GM11168 (cell line): ENCODE measurements around the gene GFOD1.
"Not testable (repeated sequence)": the region's sequence is repeated elsewhere in the genome, so short reads cannot be mapped to it uniquely, and the experiment has no call there.

ENCODE experiments used
- in situ Hi-C: fragments of 300-500 bp; cut with MboI; formaldehyde crosslinking; loops from one replicate; pipeline ENCODE4 v1.12.0; 2022; ENCODE audit warnings: low sequenced_read_pairs; ENCODE audit not compliant: unreplicated experiment

GFOD1 gene

DNA sequence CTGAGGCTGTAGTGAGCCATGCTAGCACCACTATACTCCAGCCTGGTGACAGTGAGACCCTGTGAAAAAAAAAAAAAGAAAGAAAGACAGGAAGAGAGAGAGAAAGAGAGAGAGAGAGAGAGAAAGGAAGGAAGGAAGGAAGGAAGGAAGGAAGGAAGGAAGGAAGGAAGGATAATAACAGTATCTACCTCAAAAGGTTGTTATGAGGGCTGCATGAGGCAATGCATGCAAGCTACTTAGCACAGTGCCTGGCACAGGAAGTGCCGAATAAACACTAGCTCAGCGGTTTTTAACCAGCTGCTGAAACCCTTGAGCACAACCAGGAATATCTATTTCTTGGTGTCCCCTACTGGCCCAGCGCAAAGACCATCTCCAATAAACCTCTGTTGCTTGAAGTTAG is 96.7 kb downstream of the GFOD1 start:
- in situ Hi-C loops = no loop called here

DNA sequence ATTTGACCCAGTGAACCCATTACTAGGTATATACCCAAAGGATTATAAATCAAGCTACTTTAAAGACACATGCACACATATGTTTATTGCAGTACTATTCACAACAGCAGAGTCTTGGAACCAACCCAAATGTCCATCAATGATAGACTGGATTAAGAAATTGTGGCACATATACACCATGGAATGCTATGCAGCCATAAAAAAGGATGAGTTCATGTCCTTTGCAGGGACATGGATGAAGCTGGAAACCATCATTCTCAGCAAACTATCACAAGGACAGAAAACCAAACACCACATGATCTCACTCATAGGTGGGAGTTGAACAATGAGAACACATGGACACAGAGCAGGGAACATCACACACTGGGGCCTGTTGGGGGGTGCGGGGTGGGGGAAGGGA is 98.2 kb downstream of the GFOD1 start:
- in situ Hi-C loops = not testable (repeated sequence)

GRCh38 chr6:13388769-13389168 is 98.6 kb downstream of the GFOD1 start:
- in situ Hi-C loops = not testable (repeated sequence)

DNA sequence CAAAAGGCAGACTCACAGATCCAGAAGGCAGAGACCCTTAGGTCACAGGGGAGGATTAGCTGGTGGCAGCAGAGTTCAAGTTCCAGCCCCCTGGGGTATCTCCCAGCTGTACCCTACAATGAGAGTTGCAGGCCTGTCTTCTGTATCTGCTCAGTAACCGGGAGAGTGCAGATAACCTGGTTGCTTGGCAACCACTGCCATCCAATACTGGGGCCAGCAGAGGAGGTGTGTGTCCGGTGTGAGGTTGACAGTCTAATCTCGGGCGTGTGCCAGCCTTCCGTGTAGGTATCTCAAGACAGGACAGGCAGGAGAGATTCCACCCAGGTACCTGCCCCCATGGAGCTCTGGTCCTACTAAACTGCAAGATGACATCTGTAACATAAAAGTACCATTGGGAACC is 102.4 kb downstream of the GFOD1 start:
- in situ Hi-C loops = no loop called here

DNA sequence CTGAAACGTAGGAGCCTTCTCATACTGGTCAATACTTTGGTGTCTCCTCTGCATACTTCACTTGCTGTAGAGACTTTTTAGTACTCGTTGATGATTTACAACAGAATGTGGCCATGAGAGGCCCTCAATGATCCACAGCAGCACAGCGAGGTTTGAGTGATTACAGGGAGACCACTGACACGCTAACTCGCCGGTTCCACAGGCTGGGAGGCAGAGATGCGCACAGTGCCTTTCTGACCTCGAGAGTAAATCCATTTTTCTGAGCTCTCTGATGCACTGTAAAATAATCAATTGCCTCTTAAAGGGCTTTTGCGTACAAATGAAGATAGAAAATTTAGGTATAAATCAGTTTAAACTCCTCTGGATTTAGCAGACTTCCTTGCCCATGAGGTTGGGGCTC is 102.9 kb downstream of the GFOD1 start:
- in situ Hi-C loops = no loop called here

DNA sequence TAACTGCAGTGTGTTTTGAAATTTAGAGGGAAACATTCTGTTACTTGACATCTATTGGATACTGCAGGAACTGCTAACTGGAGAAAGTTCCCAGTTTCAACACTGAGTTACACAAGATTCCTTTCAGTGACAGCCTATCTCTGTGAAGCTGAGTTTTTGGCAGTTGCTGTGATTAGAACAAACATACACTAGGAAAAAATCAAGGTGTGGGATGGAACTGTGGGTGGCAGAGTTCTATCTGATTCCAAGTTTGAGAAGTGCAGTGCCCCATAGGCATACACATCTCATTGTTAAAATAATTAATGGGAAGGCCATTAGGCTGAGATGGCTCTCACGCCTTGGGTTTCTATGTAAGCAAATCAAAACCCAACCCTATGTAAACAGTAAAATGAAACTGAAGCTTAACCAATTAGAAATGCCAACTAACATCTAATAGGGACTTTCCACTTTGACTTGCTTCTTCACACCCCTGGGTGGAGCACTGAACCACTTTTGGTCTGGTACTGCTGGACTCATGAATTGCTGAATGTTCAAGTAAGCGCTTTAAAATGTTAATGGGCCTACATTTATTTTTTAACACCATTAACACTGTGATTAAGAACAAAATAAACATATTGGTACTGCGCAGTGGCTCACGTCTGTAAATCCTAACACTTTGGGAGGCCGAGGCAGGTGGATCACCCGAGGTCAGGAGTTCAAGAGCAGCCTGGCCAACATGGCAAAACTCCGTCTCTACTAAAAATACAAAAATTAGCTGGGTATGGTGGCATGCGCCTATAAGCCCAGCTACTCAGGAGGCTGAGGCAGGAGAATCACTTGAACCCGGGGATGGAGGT is 103.9 kb downstream of the GFOD1 start:
- in situ Hi-C loops = no loop called here

DNA sequence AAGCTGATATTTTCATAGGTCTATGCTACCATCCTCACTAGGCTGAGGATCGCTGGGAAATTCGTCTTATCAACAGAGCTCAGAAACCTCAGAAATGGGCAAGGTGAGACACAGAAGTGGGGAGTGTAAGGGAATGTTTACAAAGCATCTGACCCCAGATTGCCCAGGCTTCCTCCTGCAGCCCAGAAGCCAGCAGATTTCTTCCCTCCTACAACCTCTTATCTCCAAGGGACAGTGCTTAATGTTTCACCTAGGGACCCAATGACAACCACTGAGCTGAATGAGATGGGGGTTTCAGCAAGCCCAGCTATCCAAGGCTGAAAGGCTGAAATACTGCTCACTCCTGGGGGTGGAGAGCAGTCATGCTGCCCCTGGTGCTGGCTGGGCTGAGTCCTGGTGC is 106.6 kb downstream of the GFOD1 start:
- in situ Hi-C loops = no loop called here

GRCh38 chr6:13378669-13379590 is 108.5 kb downstream of the GFOD1 start:
- in situ Hi-C loops = no loop called here

DNA sequence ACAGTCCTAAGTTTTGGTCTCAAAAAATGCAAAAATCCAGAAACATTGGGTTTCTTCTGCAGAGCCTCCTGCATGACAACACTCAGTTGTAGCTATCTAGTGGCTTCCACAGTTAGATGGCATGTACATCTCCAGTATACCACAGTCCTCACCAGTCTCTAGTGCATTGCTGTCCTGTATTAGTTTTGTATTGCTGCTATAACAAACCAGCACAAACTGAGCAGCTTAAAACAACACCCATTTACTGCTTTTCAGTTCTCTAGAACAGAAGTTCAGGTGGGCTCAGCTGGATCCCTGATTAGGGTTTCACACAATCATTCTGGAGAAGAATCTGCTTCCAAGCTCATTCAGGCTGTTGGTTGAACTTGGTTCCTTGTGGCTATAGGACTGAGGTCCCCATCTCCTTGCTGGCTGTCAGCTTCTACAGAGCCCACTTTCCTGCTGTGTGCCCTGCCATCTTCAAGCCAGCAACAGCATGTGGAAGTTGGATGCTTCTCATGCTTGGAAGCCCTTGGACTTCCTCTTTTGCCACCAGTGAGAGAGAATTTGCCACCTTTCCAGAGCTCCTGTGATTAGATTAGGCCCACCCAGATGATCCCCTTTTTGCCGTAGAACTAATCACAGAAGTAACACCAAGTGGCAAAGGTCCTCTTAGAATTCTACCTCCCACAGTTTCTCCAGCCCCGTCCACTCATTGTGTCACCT is 110.2 kb downstream of the GFOD1 start:
- in situ Hi-C loops = no loop called here

DNA sequence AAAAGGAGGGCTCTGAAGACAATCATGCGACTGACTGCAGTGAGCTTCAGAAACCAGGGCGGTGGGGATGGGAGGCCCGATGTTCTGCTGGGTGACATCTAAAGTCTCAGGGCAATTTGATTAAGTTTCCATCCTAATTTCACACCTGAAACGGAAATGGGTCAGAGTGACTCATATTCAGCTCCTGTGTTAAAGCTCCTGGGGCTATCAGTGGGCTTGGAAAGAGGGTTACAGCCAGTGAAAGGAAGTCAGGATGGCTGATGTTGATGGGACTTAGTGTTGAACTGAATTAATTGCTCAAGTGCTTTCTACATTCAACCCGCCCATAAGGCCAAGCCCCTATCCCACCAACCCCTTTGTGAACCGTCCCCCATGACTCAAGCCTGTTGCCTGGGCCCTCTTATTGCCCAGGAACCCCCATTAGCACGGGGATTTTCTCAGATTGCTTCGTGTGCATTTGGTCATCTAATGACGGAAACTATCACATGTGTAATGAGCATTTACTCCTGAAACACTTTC is 112.0 kb downstream of the GFOD1 start:
- in situ Hi-C loops = no loop called here

DNA sequence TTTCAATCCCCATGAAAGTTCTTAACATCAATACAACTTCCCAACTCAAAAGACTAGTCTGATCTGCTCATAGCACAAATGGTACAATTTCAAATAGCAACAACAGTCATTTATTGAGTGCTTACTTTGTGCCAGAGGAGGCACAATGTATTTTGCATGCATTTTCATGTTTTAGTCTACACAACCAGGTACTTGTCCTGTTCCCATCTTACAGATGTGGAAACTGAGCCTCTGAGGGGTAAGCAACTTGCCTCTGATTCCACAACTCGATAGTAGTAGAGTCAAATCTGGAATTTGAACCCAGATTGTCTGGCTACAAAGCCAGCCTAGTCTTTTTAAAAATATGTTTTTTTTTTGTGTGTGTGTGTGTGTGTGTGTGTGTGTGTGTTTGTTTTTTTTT is 113.5 kb downstream of the GFOD1 start:
- in situ Hi-C loops = no loop called here

- in situ Hi-C loops = no loop called here
Observed at GRCh38 chr6:13373488-13373886, 113.9 kb downstream of the GFOD1 start.

DNA sequence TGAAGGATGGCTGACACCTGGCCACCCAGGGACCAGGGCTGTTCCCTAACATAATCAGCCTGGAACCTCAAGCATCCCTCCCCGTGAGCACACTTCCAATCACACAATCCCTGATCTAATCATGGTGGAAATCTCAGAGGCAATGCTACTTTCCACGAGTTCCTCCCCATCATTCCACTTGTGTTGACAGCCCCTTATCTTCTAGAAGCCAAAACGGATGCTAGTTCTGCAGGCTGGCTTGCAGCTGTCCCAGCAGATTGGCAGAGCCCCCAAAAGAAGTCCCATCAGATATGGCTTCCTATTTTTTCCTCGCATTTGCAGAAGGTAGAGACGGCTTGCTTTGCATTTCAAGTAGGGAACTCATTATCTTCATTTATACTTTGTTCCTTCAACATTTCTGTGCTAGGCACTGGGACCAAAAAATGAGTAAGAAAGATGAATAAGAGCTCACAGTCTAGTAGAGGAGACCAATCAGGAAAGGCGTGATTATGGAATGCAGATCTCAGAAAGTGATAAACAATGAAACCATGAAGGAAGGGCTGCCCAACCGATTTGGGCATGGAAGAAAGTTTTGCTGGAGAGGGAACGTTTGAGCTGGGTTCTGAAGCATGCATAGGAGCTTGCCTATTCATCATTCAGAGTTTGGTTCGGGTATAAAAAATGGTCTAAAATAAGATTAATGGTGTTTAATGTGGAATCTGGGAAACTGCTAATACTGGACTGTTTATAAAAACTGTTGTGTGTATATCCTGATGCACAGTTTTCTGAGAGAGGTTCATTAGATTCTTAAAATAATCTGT is 114.5 kb downstream of the GFOD1 start:
- in situ Hi-C loops = no loop called here

DNA sequence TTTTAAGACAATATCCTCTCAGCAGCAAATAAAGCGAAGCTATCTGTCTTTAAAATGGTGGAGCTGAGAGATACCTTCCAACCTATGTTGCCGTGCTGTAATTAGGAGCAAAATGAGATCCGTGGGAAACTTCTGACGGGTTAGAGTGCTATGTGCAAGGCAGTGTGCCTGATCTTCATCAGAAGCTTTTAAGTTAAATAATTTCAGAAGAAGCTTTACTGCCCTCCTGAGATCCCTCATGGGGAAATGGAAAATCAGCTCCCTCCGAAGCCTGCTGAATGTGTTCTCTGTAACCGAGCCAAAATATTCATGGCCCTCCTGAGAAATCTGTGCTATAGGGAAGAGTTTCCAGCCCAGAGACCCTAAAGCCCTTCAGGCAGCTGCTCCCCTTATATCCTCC is 115.3 kb downstream of the GFOD1 start:
- in situ Hi-C loops = no loop called here

GRCh38 chr6:13371421-13372072 is 115.9 kb downstream of the GFOD1 start:
- in situ Hi-C loops = no loop called here

GRCh38 chr6:13370623-13371022 is 116.8 kb downstream of the GFOD1 start:
- in situ Hi-C loops = no loop called here

- in situ Hi-C loops = no loop called here
Observed at GRCh38 chr6:13369591-13369990, 117.8 kb downstream of the GFOD1 start.

GRCh38 chr6:13368731-13369115 is 118.7 kb downstream of the GFOD1 start:
- in situ Hi-C loops = no loop called here

GRCh38 chr6:13368079-13368730 is 119.2 kb downstream of the GFOD1 start:
- in situ Hi-C loops = no loop called here
